GM19238 (cell line): Measurements from ENCODE around the gene TMSB15C.

Experiments
- DNase-seq: peaks from one replicate; pipeline ENCODE4 v3.0.0; 2011; ENCODE audit warnings: low spot score; ENCODE audit not compliant: insufficient read length

The TMSB15C gene

GRCh38 chrX:104047171-104047570 is 28.9 kb downstream of the TMSB15C start:
- no peak for DNase-seq

- DNase-seq, result no peak
These were observed 30.4 kb downstream of the TMSB15C start for GRCh38 chrX:104045642-104046041.

- DNase-seq, result no peak
These were observed 35.0 kb downstream of the TMSB15C start for GRCh38 chrX:104041003-104041402.

- no peak for DNase-seq
These were observed 36.1 kb downstream of the TMSB15C start, which contains the start of gene H2BW2 for GRCh38 chrX:104039689-104040505. H2BW2 (plus strand) TSS chrX:104039956; CDS start chrX:104039995, 39 bp downstream.
